G401 (cell line): ENCODE measurements around the gene PRM1. TPM values are rescaled to one million over a fixed set of nuclear protein-coding genes. Genes with fewer than 3 reads are reported as not detected.

Experiments used
- DNase-seq: peaks from one replicate; pipeline ENCODE4 v3.0.0-alpha.2; 2015; ENCODE audit warnings: low spot score
- in situ Hi-C: cut with HindIII; loops from 2 replicates; pipeline ENCODE4 v1.10.0; 2016; ENCODE audit warnings: low sequenced_read_pairs, mixed read lengths
- total RNA-seq: library from RNA; depleted of rRNA; stranded (reverse); fragments of >200 nt; shearing (Covaris generic); gene quantifications from 2 replicates; pipeline ENCODE4 v1.2.3, GENCODE V29; 2014

The PRM1 gene
- total RNA-seq, 1 experiment from 2014 or later = not detected

DNA sequence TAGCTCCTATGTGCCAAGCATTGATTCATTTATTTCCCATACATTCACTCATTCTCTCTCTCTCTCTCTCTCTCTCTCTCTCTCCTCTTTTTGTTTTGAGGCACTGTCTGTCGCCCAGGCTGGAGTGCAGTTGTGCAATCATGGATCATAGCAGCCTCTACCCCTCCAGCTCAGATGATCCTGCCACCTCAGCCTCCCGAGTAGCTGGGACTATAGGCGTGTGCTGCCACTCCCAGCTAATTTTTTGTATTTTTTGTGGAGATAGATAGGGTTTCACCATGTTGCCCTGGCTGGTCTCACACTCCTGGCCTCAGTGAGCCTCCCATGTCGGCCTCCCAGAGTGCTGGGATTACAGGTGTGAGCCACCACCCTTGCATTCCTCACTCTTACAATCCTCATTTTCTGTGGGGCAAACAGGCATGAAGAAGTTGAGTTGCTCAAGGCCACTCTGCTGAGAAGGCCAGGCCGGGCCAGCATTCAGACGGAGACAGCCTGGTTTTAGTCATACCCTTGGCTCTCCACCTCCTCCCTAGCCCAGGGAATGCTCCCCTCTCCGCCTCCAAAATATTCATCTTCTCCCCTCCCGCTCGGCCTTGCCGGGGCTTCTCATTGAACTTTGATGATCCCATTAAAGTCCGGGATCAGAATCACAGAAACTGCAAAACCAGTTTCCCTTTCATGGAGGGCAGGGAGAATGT lies 4.1 kb downstream of the PRM1 start:
- in situ Hi-C loops = loop anchor here (5.0 kb wide), 1 partner anchor 105 kb away; no protein-coding TSS in a partner anchor
- no peak for DNase-seq

DNA sequence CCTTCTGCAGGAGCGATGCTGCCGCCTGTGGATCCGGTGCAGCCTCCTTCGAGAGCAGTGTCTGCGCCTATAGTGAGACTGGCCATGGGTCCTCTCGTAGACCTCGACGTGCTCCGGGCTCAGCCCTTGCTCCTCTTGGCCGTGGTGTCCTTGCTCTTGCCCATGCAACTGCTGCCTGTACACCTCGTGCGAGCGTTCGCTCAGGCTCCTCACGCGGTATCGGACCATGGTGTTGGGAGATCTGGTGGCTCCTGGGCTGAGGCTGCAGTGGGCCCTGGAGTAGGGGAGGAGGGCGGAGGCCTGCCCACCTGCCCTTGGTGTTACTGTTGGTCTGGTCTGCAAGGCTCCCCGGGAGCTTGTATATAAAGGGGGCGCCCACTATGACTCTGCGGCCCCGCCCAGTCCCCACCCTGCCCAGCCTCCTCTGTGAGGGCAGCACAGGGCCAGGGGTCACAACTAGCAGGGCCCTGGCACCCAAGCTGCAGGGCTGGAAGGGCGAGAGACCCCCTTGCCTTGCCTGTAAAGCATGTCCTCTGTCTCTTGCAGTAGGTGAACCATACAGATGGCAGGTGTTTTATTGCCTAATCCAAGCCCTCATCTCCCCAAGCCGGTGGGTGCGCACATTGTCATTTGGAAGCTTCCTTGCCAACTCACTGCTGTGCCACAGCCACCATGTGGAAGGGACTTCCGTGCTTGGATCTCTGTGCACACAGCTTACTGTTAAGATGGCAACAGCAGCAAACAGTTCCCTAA lies 4.8 kb downstream of the PRM1 start, which contains the start of gene PRM2:
PRM2 (minus strand) TSS at position 338 of the 753 bp plus-strand sequence; CDS start at position 228, 110 bp downstream.
- in situ Hi-C loops = loop anchor here (5.0 kb wide), 1 partner anchor 106 kb away; no protein-coding TSS in a partner anchor
- no peak for DNase-seq

DNA sequence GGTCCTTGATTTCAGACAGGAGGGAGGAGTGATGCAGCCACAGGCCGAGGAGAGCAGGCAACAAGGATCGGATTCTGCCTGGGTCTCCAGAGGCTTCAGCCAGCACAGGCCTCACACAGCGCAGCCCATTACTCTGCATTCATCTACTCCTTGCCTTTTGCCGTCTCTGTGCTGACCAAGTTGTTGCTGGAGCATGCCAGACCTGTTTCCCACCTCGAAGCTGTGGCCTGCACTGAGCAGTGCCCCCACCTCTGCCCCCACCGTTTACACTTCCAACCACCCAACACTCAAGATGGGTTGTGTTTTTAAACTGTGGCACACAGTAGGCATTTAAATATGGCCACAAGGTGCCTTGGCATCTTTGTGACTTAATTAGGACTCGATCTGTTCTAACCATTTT lies 6.2 kb downstream of the PRM1 start:
- no peak for DNase-seq
- in situ Hi-C loops = loop anchor here (5.0 kb wide), 1 partner anchor 107 kb away; no protein-coding TSS in a partner anchor

DNA sequence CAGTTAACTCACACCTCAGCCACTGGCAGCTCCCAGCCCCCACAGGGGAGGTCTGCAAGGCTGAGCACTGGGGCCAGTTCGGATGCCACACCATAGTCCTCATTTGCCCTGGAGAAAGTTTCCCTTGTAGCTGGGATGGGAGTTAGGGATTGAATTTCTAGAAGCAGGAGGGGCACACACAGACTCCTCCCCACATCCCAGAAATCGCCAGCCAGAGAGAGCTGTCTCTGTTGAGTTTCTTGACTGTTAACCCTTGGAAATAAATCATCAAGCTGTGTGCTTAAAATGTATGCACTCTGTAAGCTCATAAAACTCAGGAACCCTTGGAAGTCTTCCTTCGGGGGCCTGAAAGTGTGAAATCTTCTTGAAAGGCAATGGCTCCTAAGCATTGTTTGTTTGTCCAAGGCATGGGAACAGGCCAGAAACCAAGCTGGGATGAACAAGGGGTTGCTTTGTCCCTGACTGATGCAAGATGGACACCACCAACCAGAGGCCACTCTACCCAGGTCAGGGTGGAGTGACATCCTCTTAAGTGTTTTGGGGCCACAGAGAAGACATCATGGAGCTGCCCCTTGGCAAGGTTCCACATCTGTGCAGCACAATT lies 7.3 kb downstream of the PRM1 start:
- no peak for DNase-seq
- in situ Hi-C loops = no loop called here

DNA sequence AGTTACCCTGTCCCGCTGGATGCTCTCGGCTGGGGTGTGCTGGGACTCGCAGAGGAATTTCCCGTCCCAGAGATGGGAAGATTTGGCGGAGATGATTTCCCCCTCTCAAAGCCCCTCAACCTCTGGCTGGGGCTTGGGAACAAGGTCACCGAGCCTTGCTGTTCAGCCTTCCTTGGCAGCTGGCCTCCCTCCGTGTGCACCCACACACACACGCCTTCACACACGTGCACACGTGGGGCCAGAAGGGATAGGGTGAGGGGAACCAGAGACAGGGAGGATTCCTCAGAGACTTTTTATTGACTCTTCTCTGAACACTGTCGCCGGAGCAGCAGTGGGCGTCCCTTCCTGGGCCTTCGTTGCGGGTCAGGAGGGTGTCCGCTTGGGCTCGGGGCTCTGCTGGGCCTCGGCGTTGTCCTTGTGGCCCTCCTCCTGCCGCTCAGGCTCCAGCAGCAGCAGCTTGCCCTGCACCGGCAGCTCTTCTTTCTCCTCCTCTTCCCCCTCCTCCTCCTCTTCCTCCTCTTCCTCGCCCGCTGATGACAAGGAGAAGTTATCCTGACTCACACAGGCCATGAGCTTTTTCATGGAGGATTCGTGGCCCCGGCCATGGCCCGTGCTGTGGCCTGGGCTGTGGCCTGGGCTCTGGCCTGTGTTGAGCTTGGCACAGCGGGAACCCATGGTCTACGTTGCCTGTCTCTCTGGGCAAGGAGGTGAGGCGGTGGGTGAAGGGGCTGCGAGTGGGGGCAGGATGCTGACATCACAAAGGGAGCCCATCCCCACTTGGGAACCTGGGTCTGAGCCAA lies 8.0 kb downstream of the PRM1 start, which contains the start of gene PRM3:
PRM3 (minus strand) TSS at position 709 of the 800 bp plus-strand sequence; CDS start at position 675, 34 bp downstream.
- in situ Hi-C loops = no loop called here
- no peak for DNase-seq

DNA sequence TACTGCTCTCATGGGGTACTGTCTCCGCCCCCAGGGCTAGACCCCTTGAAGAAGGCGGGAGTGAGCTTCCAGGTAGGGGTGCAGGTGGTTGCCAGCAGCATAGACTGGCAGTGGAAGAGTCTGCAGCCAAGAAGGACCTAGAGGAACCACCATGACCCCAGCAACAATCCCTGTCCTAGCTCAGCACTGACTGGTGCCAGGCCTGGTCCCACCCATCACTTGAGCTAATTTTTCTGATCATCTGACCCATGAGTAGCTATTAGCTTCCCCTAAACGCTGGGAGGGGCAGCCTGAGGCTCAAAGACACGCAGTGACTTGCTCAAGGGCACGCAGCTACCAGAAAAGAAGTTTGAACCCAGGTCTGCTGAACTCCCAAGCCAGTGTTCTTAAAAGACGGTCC lies 8.6 kb downstream of the PRM1 start:
- DNase-seq = no peak
- in situ Hi-C loops = no loop called here

DNA sequence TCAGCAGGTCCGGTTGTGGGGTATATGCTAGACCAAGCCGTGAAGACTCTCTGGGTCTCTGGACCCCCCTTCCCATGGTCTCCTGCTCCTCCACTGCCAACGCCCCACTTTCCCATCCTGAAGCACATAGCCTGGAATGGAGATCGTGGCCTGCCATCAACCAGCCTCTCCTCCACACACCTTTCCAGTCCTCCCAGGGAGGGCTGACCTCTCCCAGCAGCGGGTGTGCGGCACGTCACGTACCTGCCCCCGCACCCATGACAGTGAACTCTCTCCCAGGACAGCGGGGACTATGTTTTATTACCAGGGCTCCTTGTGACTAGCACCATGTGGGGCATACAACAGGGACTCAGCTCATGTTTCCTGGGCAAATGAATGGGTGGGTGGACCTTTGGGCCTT lies 9.5 kb downstream of the PRM1 start:
- DNase-seq = no peak
- in situ Hi-C loops = no loop called here

DNA sequence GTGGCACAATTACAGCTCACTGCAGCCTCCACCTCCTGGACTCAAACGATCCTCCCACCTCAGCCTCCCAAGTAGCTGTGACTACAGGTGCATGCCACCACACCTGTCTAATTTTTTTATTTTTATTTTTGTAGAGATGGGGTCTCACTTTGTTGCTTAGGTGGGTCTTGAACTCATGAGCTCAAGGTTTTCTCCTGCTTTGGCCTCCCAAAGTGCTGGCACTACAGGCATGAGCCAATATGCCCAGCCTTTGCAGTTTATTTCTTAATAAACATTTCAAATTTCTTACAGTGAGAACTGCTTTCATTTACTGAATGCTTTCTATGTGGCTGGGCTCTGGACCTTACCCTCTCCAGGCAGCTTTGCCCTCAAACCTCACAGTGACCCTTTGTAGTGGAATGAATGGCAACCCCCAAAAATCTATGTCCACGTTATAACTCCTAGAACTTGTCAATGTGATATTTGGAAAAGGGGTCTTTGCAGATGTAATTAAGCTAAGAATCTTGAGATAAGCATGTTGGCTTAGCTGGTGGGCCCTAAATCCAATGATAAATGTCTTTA lies 10.4 kb downstream of the PRM1 start:
- DNase-seq = no peak
- in situ Hi-C loops = no loop called here

DNA sequence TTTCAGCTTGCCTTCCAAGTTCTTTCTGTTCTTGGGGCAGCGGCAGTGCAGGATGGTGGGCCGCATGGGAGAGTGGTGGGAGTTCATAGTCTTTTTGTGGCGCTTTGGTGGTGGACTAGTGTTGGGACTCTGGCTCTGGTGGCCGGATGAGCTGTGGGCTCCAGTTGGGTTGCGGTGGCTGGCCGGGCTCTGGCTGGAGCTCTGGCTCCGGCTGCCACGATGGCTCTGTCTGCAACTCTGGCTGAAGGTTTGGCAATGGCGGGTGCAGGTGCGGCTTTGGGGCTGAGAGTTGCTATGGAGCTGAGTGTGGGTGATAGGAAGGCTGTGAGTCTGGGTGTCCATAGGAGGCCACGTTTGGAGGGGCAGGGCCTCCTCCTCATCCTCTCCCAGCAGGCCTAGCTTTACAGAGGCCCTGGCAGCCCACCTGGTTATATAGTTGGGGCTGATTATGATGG lies 12.2 kb downstream of the PRM1 start, which contains the start of gene TNP2:
TNP2 (minus strand) TSS at position 405 of the 455 bp plus-strand sequence; CDS start at position 342, 63 bp downstream.
- no peak for DNase-seq
- in situ Hi-C loops = no loop called here

DNA sequence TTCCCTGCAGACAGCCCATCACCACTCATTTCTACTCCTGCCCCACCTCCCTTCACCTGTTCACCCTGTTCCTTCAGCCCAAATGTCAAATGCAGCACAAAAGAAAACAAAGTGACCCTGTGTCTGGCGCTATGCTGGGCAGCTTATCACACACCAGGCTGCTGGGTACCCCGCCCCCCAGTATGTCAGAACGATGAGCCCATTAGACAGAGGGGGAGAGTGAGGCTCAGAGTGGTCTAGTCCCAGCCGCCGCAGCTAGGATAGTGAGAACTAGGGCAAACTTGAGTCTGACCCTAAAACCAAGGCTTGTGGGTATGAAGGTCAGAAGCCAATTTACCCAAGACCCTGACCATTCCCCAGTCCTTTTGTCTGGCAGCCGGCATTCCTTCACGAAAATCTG lies 16.0 kb downstream of the PRM1 start:
- no peak for DNase-seq
- in situ Hi-C loops = no loop called here

DNA sequence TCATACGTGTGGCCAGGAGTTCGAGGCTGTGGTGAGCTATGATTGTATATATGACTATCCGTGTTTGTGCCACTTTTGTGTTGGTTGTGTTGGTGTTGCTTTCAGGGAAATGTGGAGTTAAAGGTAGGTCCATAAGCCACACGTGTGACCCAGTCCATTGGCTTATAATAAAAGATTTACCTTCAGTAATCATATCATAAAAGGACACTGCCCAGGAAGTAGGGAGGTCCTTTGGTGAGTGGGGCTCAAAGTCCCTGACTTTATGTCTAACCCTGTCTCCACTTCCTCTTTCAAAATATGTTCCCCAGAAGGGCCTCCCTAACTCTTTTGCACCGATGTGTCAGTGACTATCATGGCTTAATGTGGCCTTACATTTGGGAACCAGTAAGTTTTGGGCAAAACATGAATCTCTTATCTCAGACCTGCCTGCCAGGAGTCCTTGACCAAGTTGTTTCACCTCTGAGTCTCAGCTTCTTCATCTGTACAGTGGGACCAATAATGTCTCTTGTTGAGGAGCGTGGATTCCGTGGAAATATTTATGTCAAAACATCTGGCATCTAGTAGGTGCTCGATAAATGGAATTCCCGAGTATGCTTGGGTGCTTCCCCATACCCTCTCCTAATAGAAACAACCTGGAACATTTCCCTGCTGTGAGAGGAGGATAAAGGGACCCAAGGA lies 16.8 kb downstream of the PRM1 start:
- no peak for DNase-seq
- in situ Hi-C loops = no loop called here

DNA sequence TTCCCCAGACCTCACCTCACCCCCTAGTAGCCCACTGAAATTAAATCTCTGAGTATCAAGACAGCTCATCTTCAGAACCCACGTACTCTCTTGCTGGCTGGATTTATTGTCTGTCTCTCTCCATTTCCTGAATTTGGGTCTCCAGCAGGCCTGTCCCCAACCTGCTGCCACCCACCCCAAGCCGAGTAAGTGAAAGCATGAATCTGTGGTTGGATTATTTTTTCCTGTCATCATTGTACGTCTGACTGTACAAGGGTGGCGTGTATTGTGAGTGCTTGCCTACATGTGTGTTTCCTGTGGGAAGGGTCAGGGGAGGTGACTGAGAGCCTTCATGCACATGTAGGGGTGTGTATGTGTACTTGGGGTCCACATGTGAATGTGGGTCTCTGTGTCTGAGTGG lies 17.4 kb downstream of the PRM1 start:
- no peak for DNase-seq
- in situ Hi-C loops = no loop called here

DNA sequence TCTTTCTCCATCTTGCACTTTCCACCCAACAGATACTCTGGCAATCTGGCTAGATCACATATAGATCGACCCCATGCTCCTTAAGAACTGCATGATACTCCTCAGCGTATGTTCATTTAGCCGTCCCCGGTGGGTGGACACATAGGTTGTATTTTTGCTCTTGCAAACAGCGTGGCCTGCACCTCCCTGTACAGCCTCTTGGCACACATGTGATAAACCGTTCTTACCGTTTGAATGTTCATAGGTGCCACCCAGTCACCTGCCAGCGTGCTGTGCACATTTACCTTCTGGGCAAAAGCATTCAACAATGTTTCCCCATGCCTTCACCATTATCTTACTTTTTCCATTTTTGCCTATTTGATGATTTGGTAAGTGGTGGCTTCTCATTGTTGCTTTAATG lies 18.2 kb downstream of the PRM1 start:
- in situ Hi-C loops = no loop called here
- no peak for DNase-seq

DNA sequence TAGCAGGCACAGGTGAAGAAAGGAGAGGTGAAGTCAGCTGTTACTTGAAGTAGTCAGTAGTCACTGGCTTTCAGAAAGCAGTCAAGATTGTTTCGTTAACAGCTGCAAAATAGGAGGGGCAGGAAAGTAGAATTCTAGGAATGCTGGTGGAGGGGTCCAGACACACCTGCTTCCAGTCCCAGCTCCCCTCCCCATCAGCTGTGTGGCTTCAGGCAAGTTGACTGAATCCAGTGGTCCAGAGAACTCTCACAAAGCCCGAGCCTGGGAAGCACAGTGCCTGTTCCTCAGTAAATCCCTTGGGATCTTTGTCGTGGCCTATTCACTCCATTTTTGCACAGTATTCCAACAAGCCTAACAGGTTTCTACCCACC lies 20.5 kb downstream of the PRM1 start:
- DNase-seq = no peak
- in situ Hi-C loops = no loop called here

DNA sequence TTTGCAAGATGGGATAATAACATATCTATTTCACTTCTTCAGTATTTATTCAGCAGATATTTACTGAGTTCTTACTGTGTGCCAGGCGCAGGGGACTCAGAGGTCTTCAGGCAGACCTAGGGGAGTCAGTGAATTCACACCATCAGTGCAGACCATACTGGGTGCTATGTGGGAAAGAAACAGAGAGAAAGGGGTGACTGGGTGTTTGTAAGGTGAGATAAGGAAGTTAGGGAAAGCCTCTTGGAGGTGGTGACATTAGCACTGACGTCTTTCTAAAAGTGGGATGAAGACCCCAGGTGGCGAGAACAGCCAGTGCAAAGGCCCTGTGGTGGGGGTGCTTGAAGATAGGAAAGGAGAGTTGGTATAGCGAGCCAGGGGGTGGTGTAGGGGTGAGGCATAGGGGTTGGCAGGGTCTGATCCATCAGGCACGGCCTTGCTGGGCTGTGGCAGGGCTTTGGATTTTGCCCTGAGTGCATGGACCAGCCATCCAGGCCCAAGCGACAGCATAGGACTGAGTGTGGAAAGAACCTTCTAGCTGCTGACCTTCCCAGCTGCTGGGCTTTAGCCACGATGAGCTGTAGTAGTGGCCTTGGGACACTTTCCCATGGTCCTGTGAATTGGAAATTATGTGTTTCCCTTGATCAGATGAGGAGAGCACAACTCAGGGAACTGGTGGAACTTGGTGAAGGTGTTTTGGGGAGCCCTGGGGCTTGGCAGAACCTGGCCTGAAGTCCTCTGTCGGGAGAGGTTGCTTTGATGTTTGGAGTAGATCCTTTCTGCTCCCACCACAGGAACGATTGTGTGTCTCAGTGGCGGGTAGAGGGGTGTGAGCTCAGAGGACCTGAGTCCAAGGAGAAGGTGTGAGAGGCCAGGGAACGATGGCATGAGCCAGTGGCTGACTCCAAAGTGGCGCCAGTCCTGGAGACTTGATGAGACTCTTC lies 21.2 kb downstream of the PRM1 start:
- no peak for DNase-seq
- in situ Hi-C loops = no loop called here

DNA sequence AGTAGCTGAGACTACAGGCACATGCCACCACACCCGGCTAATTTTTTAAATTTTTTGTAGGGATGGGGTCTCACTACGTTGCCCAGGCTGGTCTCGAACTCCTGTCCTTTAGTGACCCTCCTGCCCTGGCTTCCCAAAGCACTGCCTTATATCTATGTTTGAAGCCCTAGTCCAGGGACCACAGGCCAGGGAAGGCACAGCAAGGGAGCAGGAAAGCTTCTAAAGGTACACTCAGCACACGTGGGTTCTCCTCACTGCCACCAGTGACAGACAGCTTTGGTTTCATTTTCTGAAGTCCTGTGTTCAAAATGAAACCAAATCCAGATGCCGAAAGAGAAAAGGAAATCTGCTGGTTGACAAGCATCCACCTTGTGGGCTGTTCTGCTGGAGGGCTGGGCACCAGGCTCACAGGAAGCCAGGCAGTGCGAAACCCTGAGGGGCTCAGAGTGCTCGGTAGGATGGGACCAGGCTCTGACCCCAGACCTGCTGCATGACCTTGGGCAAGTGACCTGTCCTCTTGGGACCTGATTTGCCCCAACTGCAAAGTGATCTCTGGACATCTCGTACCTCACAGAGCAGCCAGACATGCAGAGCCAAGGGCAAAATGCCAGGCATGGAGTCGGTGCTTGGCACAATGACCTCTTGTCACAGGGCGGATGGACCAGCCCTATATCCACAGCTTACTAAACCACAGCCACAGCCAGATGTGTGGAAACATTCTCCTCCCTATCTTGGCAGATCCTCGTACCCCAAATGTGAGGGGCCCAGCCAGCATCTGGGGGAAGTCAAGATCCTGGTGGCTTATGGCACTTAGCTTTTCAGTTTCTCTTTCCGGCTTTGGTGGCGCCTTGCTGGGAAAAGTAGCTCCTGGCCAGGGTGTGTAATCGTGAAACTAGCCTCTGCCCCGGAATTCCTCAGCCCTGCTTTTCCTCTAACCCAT lies 22.3 kb downstream of the PRM1 start:
- in situ Hi-C loops = no loop called here
- DNase-seq = peak; percentile 46
